A673 (cell line): Measurements from ENCODE around the gene ANK2. TPM values are rescaled to one million over a fixed set of nuclear protein-coding genes. Genes with fewer than 3 reads are reported as not detected.
A peak's percentile ranks its signal among the peaks of the same experiment; 100 is the strongest.

Source experiments
- Bru-seq: library from RNA; stranded (reverse); fragments of 400-500 nt; gene quantifications from one replicate; lab custom pipeline; 2021; lab: Mats Ljungman, UMichigan
- BruChase-seq, 2 experiments: library from RNA; stranded (reverse); fragments of 400-500 nt; gene quantifications; one replicate each; lab custom pipeline; 2021; lab: Mats Ljungman, UMichigan
- BruUV-seq: library from RNA; stranded (reverse); fragments of 400-500 nt; replicated peaks from 2 replicates; lab custom pipeline; 2021; lab: Mats Ljungman, UMichigan
- CTCF ChIA-PET: fragments of 300-600 bp; sonication (Branson Sonifier 250); formaldehyde crosslinking; loops from one replicate; lab custom pipeline; 2022; ENCODE audit warnings: antibody characterized with exemption; lab: Charles Lee
- POLR2A ChIA-PET: fragments of 300-600 bp; sonication (Branson Sonifier 250); formaldehyde crosslinking; loops from one replicate; lab custom pipeline; 2022; ENCODE audit warnings: antibody characterized with exemption; ENCODE audit not compliant: low non-redundant PET; lab: Charles Lee
- DNase-seq: peaks from one replicate; pipeline ENCODE4 v3.0.0-alpha.2; 2015; ENCODE audit warnings: low spot score
- H3K27ac ChIP-seq: fragments of 200-600 bp; sonication (generic); 2 replicates; pipeline ENCODE4 v1.5.1; 2016; ENCODE audit warnings: mixed run types, low read depth, mild to moderate bottlenecking, mixed read lengths, antibody characterized with exemption, low read length; ENCODE audit not compliant: poor library complexity, severe bottlenecking
- H3K27me3 ChIP-seq: fragments of 200-600 bp; sonication (generic); replicated peaks from 2 replicates; pipeline ENCODE4 v1.6.1; 2017; ENCODE audit warnings: mixed run types, low read depth, mild to moderate bottlenecking, mixed read lengths, antibody characterized with exemption, low read length; ENCODE audit not compliant: insufficient read depth, poor library complexity
- H3K36me3 ChIP-seq: fragments of 200-600 bp; sonication (generic); 2 replicates; pipeline ENCODE4 v1.6.1; 2016; ENCODE audit warnings: mixed run types, mild to moderate bottlenecking, mixed read lengths, antibody characterized with exemption, low read length; ENCODE audit not compliant: insufficient read depth, poor library complexity, severe bottlenecking
- H3K4me1 ChIP-seq: fragments of 200-600 bp; sonication (generic); 2 replicates; pipeline ENCODE4 v1.6.1; 2017; ENCODE audit warnings: mixed run types, mild to moderate bottlenecking, mixed read lengths, antibody characterized with exemption, low read length; ENCODE audit not compliant: insufficient read depth, poor library complexity, severe bottlenecking
- H3K4me3 ChIP-seq: fragments of 200-600 bp; sonication (generic); 2 replicates; pipeline ENCODE4 v1.5.1; 2016; ENCODE audit warnings: low read depth, mixed run types, mild to moderate bottlenecking, mixed read lengths, low read length; ENCODE audit not compliant: poor library complexity, severe bottlenecking
- H3K9me3 ChIP-seq: fragments of 200-600 bp; sonication (generic); 2 replicates; pipeline ENCODE4 v1.6.1; 2016; ENCODE audit warnings: mixed run types, low read depth, mild to moderate bottlenecking, mixed read lengths, antibody characterized with exemption, low read length; ENCODE audit not compliant: poor library complexity, severe bottlenecking
- CTCF ChIP-seq: fragments of 300-800, 200-600 bp; sonication (generic); conservative IDR thresholded peaks from 2 replicates; pipeline ENCODE4 v1.5.1; 2017; ENCODE audit warnings: low read depth, mild to moderate bottlenecking, antibody characterized with exemption, low read length, moderate library complexity, mixed read lengths
- EZH2 ChIP-seq: fragments of 200-600 bp; sonication (generic); IDR thresholded peaks from 2 replicates; pipeline ENCODE4 v1.6.1; 2017; ENCODE audit warnings: borderline replicate concordance, low read depth, mild to moderate bottlenecking, mixed read lengths, antibody characterized with exemption, low read length; ENCODE audit not compliant: poor library complexity, severe bottlenecking
- intact Hi-C: fragments of 100-400 bp; cut with micrococcal nuclease; formaldehyde crosslinking; loops from one replicate; pipeline ENCODE4 v1.10.0; 2022; ENCODE audit not compliant: unreplicated experiment
- long read RNA-seq: library from polyadenylated mRNA; stranded (forward); transcript quantifications from one replicate; pipeline ENCODE4 v2.0.0, GENCODE V29; 2022
- total RNA-seq: library from RNA; stranded (reverse); gene quantifications from 2 replicates; pipeline ENCODE4 v1.2.3, GENCODE V29; 2021

ANK2 gene
- 11.8 and 12.7 TPM in 2 replicates for total RNA-seq
- percentile 55 among the genes with signal in this experiment for Bru-seq, nascent RNA
- BruChase-seq, experiment 1, labeled RNA remaining after a 2-hour chase = percentile 59 among the genes with signal in this experiment
- percentile 57 among the genes with signal in this experiment for BruChase-seq, experiment 2, labeled RNA remaining after a 6-hour chase
- long read RNA-seq, full-length matches to known transcripts = 1 of 9 reads
- long read RNA-seq, partial matches to known transcripts = 2 of 9 reads
- long read RNA-seq, other reads (novel, unspliced or antisense) = 6 of 9 reads

DNA sequence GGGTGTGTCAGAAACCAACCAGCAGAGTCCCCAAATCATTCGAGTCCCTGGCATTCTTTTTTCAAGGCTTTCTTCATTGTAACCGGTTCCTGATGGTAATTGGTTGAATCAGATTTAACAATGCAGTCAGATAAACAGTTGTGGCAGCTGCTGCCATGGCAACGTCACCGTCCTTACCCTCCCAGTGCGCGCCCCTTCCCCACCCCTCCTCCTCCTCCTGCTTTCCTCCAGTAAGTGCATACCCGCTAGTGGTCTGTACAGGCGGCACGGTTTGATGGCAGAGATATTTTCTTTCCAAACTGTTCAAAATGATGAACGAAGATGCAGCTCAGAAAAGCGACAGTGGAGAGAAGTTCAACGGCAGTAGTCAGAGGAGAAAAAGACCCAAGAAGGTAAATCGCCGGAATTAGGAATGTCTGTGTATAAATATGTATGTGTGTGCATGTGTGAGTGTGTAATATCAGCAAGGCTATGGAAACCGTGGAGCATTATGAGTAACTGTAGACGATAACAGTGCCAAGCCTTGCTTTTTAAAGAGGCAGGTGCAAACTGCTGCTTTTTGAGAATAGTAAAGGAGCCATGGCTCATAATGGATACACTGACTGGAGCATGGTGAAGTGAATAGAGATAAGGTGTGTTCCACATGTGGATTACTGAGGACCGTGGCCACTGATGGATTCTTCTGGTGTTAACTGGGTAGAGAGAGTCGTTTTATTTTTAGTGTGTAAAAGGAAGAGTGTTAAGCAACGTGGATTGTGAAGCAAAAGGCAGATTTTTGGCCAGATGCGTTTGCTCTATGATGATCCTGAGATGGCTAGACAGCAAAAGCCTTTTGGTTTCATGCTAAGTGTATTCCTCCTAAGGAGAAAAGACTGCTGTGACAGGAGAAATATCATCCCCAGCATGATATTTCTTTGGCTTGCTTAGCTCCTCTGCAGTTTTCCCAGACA lies at the start of gene ANK2:
TSS of gene ANK2 (plus strand) at position 233 of the 950 bp plus-strand sequence. CDS start at position 309, 76 bp downstream.
- no TSS peak for BruUV-seq
- no peak within 1 kb of the TSS for H3K27ac ChIP-seq
- no peaks in the 10 kb centered on the region for H3K36me3 ChIP-seq
- H3K9me3 ChIP-seq = no peaks in the 10 kb centered on the region
- CTCF ChIA-PET = no interaction called here
- intact Hi-C loops = no loop called here
- TF ChIP-seq CTCF (no peak), EZH2 (no peak)
- H3K27me3 ChIP-seq = no peaks in the 10 kb centered on the region
- no peak within 1 kb of the TSS for H3K4me3 ChIP-seq
- H3K4me1 ChIP-seq = no peaks in the 10 kb centered on the region
- no peak for DNase-seq
- POLR2A ChIA-PET = interaction anchor here (0.6 kb wide), 1 partner anchor 12 kb away, joined by 7 read pairs; no protein-coding TSS in a partner anchor

DNA sequence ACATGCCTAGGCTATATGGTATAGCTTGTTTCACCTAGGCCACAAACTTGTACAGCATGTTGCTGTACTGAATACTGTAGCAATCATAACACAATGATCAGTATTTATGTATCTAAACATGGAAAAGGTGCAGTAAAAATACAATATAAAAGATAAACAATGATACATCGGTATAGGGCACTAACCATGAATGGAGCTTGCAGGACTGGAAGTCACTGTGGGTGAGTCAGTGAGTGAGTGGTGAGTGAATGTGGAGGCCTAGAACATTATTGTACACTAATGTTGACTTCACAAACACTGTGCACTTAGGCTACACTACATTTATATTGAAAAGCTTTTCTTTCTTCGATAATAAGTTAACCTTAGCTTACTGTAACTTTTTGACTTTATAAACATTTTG lies 45.6 kb upstream of the ANK2 start:
- TF ChIP-seq CTCF (no peak), EZH2 (no peak)
- ChIA-PET CTCF (no interaction called here), POLR2A (no interaction called here)
- H3K4me3 ChIP-seq = no peak overlapping the region
- BruUV-seq = no TSS peak
- H3K4me1 ChIP-seq = peaks cover 14% of the 10 kb centered on the region
- no peaks in the 10 kb centered on the region for H3K9me3 ChIP-seq
- intact Hi-C loops = no loop called here
- H3K27ac ChIP-seq = no peak overlapping the region
- H3K36me3 ChIP-seq = no peaks in the 10 kb centered on the region
- DNase-seq = no peak
- H3K27me3 ChIP-seq = no peaks in the 10 kb centered on the region

DNA sequence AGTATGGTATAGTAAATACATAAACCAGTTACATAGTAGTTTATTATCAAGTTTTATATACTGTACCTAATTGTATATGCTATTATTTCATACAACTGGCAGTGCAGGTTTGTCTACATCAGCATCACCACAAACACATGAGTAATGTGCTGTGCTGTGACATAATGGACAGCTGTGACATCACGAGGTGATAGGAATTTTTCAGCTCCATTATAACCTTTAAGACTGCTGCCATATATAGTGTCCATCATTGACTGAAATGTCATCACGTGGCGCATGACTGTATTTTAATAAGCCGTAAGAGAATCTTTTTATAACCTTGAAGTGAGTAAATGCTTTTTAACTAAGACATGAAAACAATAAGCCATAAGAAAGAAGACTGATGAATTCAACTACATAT lies 44.8 kb upstream of the ANK2 start:
- no TSS peak for BruUV-seq
- Histone ChIP-seq H3K4me1 (peaks cover 6% of the 10 kb centered on the region), H3K9me3 (no peaks in the 10 kb centered on the region), H3K27ac (no peak overlapping the region), H3K27me3 (no peaks in the 10 kb centered on the region), H3K4me3 (no peak overlapping the region), H3K36me3 (no peaks in the 10 kb centered on the region)
- ChIA-PET POLR2A (no interaction called here), CTCF (no interaction called here)
- intact Hi-C loops = no loop called here
- no peak for DNase-seq
- TF ChIP-seq EZH2 = no peak
- TF ChIP-seq CTCF = no peak
